K562 (cell line): ENCODE data around the gene GNAI2. TPM values are rescaled to one million over a fixed set of nuclear protein-coding genes. Genes with fewer than 3 reads are reported as not detected.
A peak's percentile ranks its signal among the peaks of the same experiment; 100 is the strongest.

Experiments used
- ATAC-seq: fragments of 200-7000 bp; cut with Tn5 transposase; 3 replicates; pipeline ENCODE4 v1.9.1; 2020; ENCODE audit warnings: moderate library complexity
- BruUV-seq: library from RNA; stranded (reverse); fragments of 400-500 nt; replicated peaks from 2 replicates; lab custom pipeline; 2021; lab: Mats Ljungman, UMichigan
- CTCF ChIA-PET: fragments of 300-600 bp; formaldehyde crosslinking; extraction: SDS; loops from one replicate; lab custom pipeline; 2021; ENCODE audit warnings: low intra/inter-chr PET ratio; lab: Yijun Ruan, JAX
- POLR2A ChIA-PET: fragments of 300-600, 350-650 bp; sonication (Branson Sonifier 250); formaldehyde crosslinking; extraction: SDS; loops from one replicate; lab custom pipeline; 2021; ENCODE audit warnings: antibody characterized with exemption, inconsistent platforms; lab: Yijun Ruan, JAX
- DNase-seq, 4 experiments: peaks; one replicate each; pipeline versions ENCODE4 v3.0.0 to v3.0.0-alpha.2; 2011 to 2018; ENCODE audit warnings: low spot score in 3 of 4, mixed read lengths in 3 of 4; ENCODE audit errors: extremely low read depth in 1 of 4
- FAIRE-seq: peaks from 2 replicates; lab custom pipeline; 2011; peaks lifted over from hg19 to GRCh38; lab: Jason Lieb, UNC
- H2AFZ ChIP-seq: 2 replicates; pipeline ENCODE4 v1.6.0; 2011; ENCODE audit warnings: low read depth, low read length, control low read depth, inconsistent platforms
- H3K27ac ChIP-seq: fragments of 200-600 bp; 3 replicates; pipeline ENCODE4 v1.8.0; 2011; ENCODE audit warnings: low read depth, mild to moderate bottlenecking, control low read depth, inconsistent platforms, low read length, moderate library complexity, mixed read lengths; ENCODE audit errors: extremely low read depth
- H3K27me3 ChIP-seq, 2 experiments: fragments of 300-600 bp in 1 of 2; 2 replicates in 1 of 2; 3 replicates in 1 of 2; pipeline versions ENCODE4 v1.6.0 to v1.8.0; 2011; ENCODE audit warnings: inconsistent platforms in 2 of 2, low read length in 2 of 2, mild to moderate bottlenecking in 1 of 2, mixed read lengths in 1 of 2, moderate library complexity in 1 of 2; ENCODE audit not compliant: control insufficient read depth in 2 of 2, insufficient read depth in 2 of 2
- H3K36me3 ChIP-seq: fragments of 300-600 bp; 3 replicates; pipeline ENCODE4 v1.8.0; 2011; ENCODE audit warnings: mild to moderate bottlenecking, low read length, inconsistent platforms; ENCODE audit not compliant: control insufficient read depth, insufficient read depth
- H3K4me1 ChIP-seq, 2 experiments: fragments of 200-600 bp in 1 of 2; replicated peaks in 1 of 2; 2 replicates in 1 of 2; 3 replicates in 1 of 2; pipeline versions ENCODE4 v1.5.1 to v1.8.0; 2011; ENCODE audit warnings: inconsistent platforms in 2 of 2, low read length in 2 of 2, mild to moderate bottlenecking in 1 of 2, mixed read lengths in 1 of 2, moderate library complexity in 1 of 2; ENCODE audit not compliant: control insufficient read depth in 2 of 2, insufficient read depth in 2 of 2
- H3K4me2 ChIP-seq: 2 replicates; pipeline ENCODE4 v1.6.1; 2011; ENCODE audit warnings: low read length, control low read depth, inconsistent platforms, mixed read lengths; ENCODE audit not compliant: insufficient read depth
- H3K4me3 ChIP-seq: fragments of 200-600 bp; sonication (generic), shearing (Covaris generic); 2 replicates; pipeline ENCODE4 v1.5.1; 2016; ENCODE audit warnings: control low read depth, inconsistent platforms
- H3K79me2 ChIP-seq: fragments of 200-600 bp; 3 replicates; pipeline ENCODE4 v1.8.0; 2011; ENCODE audit warnings: low read length, inconsistent platforms; ENCODE audit not compliant: control insufficient read depth, insufficient read depth
- H3K9ac ChIP-seq, 2 experiments: 2 replicates each; pipeline versions ENCODE4 v1.6.0 to v1.6.1; 2011; ENCODE audit warnings: low read depth in 2 of 2, low read length in 2 of 2, control low read depth in 1 of 2, inconsistent platforms in 1 of 2, mild to moderate bottlenecking in 1 of 2, mixed read lengths in 1 of 2; ENCODE audit not compliant: insufficient read depth in 1 of 2
- H3K9me1 ChIP-seq: one replicate; pipeline ENCODE4 v1.6.0; 2011; ENCODE audit warnings: inconsistent platforms, mild to moderate bottlenecking, low read length, moderate library complexity; ENCODE audit not compliant: control insufficient read depth, insufficient read depth
- H3K9me3 ChIP-seq: replicated peaks from 2 replicates; pipeline ENCODE4 v1.5.1; 2011; ENCODE audit warnings: low read depth, low read length, inconsistent platforms; ENCODE audit not compliant: control insufficient read depth, insufficient read depth
- H4K20me1 ChIP-seq: replicated peaks from 2 replicates; pipeline ENCODE4 v1.6.1; 2011; ENCODE audit warnings: low read length, inconsistent platforms, mixed read lengths; ENCODE audit not compliant: control insufficient read depth, insufficient read depth
- TFAM ChIP-seq: fragments of 250-450 bp; sonication (Bioruptor Pico); conservative IDR thresholded peaks from 2 replicates; pipeline ENCODE4 v1.5.0; 2021; ENCODE audit warnings: mild to moderate bottlenecking, moderate library complexity
- ZNF740 ChIP-seq, 3 experiments: fragments of 200-800 bp in 1 of 3; sonication (Bioruptor generic) in 1 of 3; sonication (generic) in 1 of 3; formaldehyde crosslinking in 1 of 3; IDR thresholded peaks; 2 replicates each; pipeline versions ENCODE4 v1.6.1 to v1.8.0; 2016 to 2022; ENCODE audit warnings: mild to moderate bottlenecking in 2 of 3, missing compliant biosample characterization in 2 of 3, missing genetic modification characterization in 2 of 3, missing genetic modification reagents in 1 of 3
- WGBS: fragments of 100-300 bp; shearing (Covaris generic); methylation state at CpG from one replicate; pipeline ENCODE4 v1.1.6; 2016; ENCODE audit warnings: low coverage, mixed read lengths; ENCODE audit not compliant: insufficient coverage; ENCODE audit errors: missing lambda C conversion rate; 5-methylcytosine and 5-hydroxymethylcytosine counted together
- in situ Hi-C: fragments of 300-500 bp; cut with MboI; formaldehyde crosslinking; loops from 4 replicates; pipeline ENCODE4 v1.15.0; 2018; ENCODE audit warnings: inconsistent platforms, mixed read lengths
- intact Hi-C: fragments of 100-400 bp; cut with micrococcal nuclease; formaldehyde crosslinking; loops from 2 replicates; pipeline ENCODE4 v1.14.2; 2022
- polyA plus RNA-seq, 8 experiments: library from polyadenylated mRNA; depleted of rRNA in 4 of 8; stranded (reverse) in 5 of 8; unstranded in 3 of 8; fragments of >200 nt; fragmentation: Nextera tagmentation in 2 of 8; fragmentation: Illumina TruSeq in 1 of 8; extraction: Ambion mirVana in 2 of 8; extraction: Trizol in 1 of 8; gene quantifications; 2 replicates each; pipeline versions ENCODE4 v1.2.1 to v1.2.3, GENCODE V29; 2011 to 2014; ENCODE audit warnings: inconsistent platforms in 1 of 8, missing spikeins in 1 of 8
- total RNA-seq, 7 experiments: library from RNA; depleted of rRNA in 6 of 7; stranded (reverse); fragments of >200 nt in 6 of 7; fragmentation: Illumina TruSeq in 2 of 7; extraction: Trizol in 2 of 7; gene quantifications; 2 replicates each; pipeline versions ENCODE4 v1.2.1 to v1.2.3, GENCODE V29; 2011 to 2021; ENCODE audit warnings: low replicate concordance in 1 of 7
- TF ChIP-seq, protein P1 (sequence below): fragments of 200-800 bp; sonication (Bioruptor generic); IDR thresholded peaks from 2 replicates; pipeline ENCODE4 v1.6.1; 2017; ENCODE audit warnings: missing genetic modification characterization, missing compliant biosample characterization

GNAI2 gene
- total and polyA plus RNA-seq, 9 of the 15 experiments (the other 6 are each of a cell fraction or from before 2014, with no cell fraction given): 1.1 to 72.2 (median 42.7) TPM

DNA sequence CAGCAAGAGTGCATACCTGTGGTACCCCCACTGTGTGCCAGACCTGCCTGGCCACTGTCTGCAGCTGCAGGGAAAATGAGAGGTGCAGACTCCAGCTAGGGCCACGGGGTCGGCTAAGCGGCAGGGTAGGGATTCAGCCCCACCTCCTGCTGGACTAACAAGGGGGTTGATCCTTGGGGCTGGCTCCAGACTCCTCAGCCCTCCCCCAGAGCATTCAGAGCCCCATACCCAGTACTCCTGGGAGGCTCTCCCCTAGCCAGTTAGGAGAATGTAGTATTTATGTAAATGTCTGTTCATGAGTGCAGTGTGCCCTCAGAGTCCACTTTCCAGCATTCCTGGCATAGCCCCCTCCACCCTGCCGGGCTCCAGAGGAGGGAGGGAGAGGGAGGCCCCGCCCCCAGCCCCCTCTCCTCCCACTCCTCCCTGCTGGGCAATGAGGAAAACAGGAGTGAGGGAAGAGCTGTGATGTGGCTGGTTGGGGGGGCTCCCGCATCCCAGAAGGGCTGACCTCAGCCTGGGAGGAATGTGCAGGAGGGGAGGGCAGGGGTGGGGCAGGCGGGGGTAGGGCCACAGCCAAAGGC is 28.5 kb downstream of the GNAI2 start:
- ATAC-seq: 0 out of 3 replicates have a peak, but pooled peaks have one; percentile 11
- ChIA-PET CTCF (no interaction called here), POLR2A (interaction anchor here (0.6 to 1.5 kb wide), 4 partner anchors 14 to 335 kb away, joined by 3 read pairs; no protein-coding TSS in a partner anchor)
- 17% methylated on average over 4 of the region's 7 CpGs for WGBS
- FAIRE-seq: no peak
- H3K27ac ChIP-seq: no peak overlapping the region
- no peaks in the 10 kb centered on the region for H3K27me3 ChIP-seq
- peaks cover 3% of the 10 kb centered on the region; the same call in 1 of the 3 replicates for H3K79me2 ChIP-seq
- H3K9me3 ChIP-seq: no peaks in the 10 kb centered on the region
- no peak overlapping the region for H2AFZ ChIP-seq
- no peak overlapping the region; a peak in 1 of 4 replicates for H3K9ac ChIP-seq
- no peaks in the 10 kb centered on the region for H3K36me3 ChIP-seq
- H3K4me1 ChIP-seq: peaks cover 6 to 51% of the 10 kb centered on the region in 2 experiments; a peak in 4 of 5 replicates
- H3K9me1 ChIP-seq: no peaks in the 10 kb centered on the region
- H3K4me3 ChIP-seq: no peak overlapping the region
- in situ Hi-C loops: no loop called here
- no peaks in the 10 kb centered on the region for H4K20me1 ChIP-seq
- peak in 2 of 4 experiments; percentile 43 to 47 for DNase-seq
- BruUV-seq: no TSS peak
- TF ChIP-seq, protein P1, sequence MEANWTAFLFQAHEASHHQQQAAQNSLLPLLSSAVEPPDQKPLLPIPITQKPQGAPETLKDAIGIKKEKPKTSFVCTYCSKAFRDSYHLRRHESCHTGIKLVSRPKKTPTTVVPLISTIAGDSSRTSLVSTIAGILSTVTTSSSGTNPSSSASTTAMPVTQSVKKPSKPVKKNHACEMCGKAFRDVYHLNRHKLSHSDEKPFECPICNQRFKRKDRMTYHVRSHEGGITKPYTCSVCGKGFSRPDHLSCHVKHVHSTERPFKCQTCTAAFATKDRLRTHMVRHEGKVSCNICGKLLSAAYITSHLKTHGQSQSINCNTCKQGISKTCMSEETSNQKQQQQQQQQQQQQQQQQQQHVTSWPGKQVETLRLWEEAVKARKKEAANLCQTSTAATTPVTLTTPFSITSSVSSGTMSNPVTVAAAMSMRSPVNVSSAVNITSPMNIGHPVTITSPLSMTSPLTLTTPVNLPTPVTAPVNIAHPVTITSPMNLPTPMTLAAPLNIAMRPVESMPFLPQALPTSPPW (CRISPR knock-in tag): peak; percentile 48
- TF ChIP-seq ZNF740 (CRISPR knock-in tag; IDR thresholded peaks at IDR 0.05) (no peak), ZNF740 (tag; IDR thresholded peaks at IDR 0.05) (0 out of 4 replicates have a peak, but pooled peaks of 1 of the 2 experiments have one; percentile 28), TFAM (no peak)
- intact Hi-C loops: no loop called here
- no peak overlapping the region for H3K4me2 ChIP-seq
